Measurements from ENCODE around the gene PTEN. TPM values are rescaled to one million over a fixed set of nuclear protein-coding genes. Genes with fewer than 3 reads are reported as not detected.
"Not testable (repeated sequence)": the region's sequence is repeated elsewhere in the genome, so short reads cannot be mapped to it uniquely, and the experiment has no call there.

The PTEN gene
- total and polyA plus RNA-seq, 4 donors: 11.5 to 76.6 (median 37.5) TPM

- Histone ChIP-seq H3K9me3 (ENCODE audit: control insufficient read depth in 4 of 4, low read length in 3 of 4) (no peaks in the 10 kb centered on the region), H3K27me3 (ENCODE audit: control insufficient read depth in 4 of 4, insufficient read depth in 4 of 4, low read length in 3 of 4) (no peaks in the 10 kb centered on the region), H3K4me3 (ENCODE audit: low read depth in 1 of 3, low read length in 3 of 3) (no peak overlapping the region), H3K27ac (ENCODE audit: low read depth in 1 of 2, low read length in 2 of 2) (no peak overlapping the region), H3K4me1 (ENCODE audit: control insufficient read depth in 4 of 4, insufficient read depth in 4 of 4, low read length in 3 of 4) (no peaks in the 10 kb centered on the region), H3K9ac (ENCODE audit: low read depth in 1 of 2, low read length in 2 of 2) (no peak overlapping the region), H3K36me3 (ENCODE audit: control insufficient read depth in 4 of 4, insufficient read depth in 3 of 4, low read depth in 1 of 4, low read length in 3 of 4) (no peaks in the 10 kb centered on the region)
- DNase-seq (ENCODE audit: low spot score): no peak
- TF ChIP-seq JUND (IDR thresholded peaks at IDR 0.05) (no peak), TAF1 (conservative IDR thresholded peaks at IDR 0.05) (no peak), CTCF (IDR thresholded peaks at IDR 0.05; ENCODE audit: low read depth, low read length, missing input control) (no peak), RXRA (IDR thresholded peaks at IDR 0.05) (no peak), REST (IDR thresholded peaks at IDR 0.05) (no peak), EGR1 (IDR thresholded peaks at IDR 0.05; ENCODE audit: low read depth in 2 of 2) (no peak), FOXA1 (IDR thresholded peaks at IDR 0.05) (no peak), YY1 (IDR thresholded peaks at IDR 0.05) (no peak), ZBTB33 (IDR thresholded peaks at IDR 0.05) (no peak), FOXA2 (IDR thresholded peaks at IDR 0.05) (no peak), HNF4G (IDR thresholded peaks at IDR 0.05) (no peak), NR2F2 (IDR thresholded peaks at IDR 0.05) (no peak), HNF4A (conservative IDR thresholded peaks at IDR 0.05) (no peak)
Measured at GRCh38 chr10:87826653-87827052, 36.8 kb upstream of the PTEN start.

- Histone ChIP-seq H3K4me1 (ENCODE audit: control insufficient read depth in 4 of 4, insufficient read depth in 4 of 4, low read length in 3 of 4) (no peaks in the 10 kb centered on the region), H3K4me3 (ENCODE audit: low read depth in 1 of 3, low read length in 3 of 3) (no peak overlapping the region), H3K9me3 (ENCODE audit: control insufficient read depth in 4 of 4, low read length in 3 of 4) (no peaks in the 10 kb centered on the region), H3K9ac (ENCODE audit: low read depth in 1 of 2, low read length in 2 of 2) (no peak overlapping the region), H3K27ac (ENCODE audit: low read depth in 1 of 2, low read length in 2 of 2) (no peak overlapping the region), H3K27me3 (ENCODE audit: control insufficient read depth in 4 of 4, insufficient read depth in 4 of 4, low read length in 3 of 4) (no peaks in the 10 kb centered on the region), H3K36me3 (ENCODE audit: control insufficient read depth in 4 of 4, insufficient read depth in 3 of 4, low read depth in 1 of 4, low read length in 3 of 4) (no peaks in the 10 kb centered on the region)
- WGBS: 96% methylated on average over 2 of the region's 2 CpGs
- TF ChIP-seq SP1 (IDR thresholded peaks at IDR 0.05): no peak
- TF ChIP-seq CTCF (IDR thresholded peaks at IDR 0.05; ENCODE audit: low read depth, low read length, missing input control): no peak
- DNase-seq (ENCODE audit: low spot score): no peak
Measured at GRCh38 chr10:87827681-87828080, 35.7 kb upstream of the PTEN start.

GRCh38 chr10:87829051-87829450 lies 34.4 kb upstream of the PTEN start:
- H3K9me3 ChIP-seq (ENCODE audit: control insufficient read depth in 4 of 4, low read length in 3 of 4); H3K36me3 ChIP-seq (ENCODE audit: control insufficient read depth in 4 of 4, insufficient read depth in 3 of 4, low read depth in 1 of 4, low read length in 3 of 4); H3K27me3 ChIP-seq (ENCODE audit: control insufficient read depth in 4 of 4, insufficient read depth in 4 of 4, low read length in 3 of 4); H3K27ac ChIP-seq (ENCODE audit: low read depth in 1 of 2, low read length in 2 of 2); DNase-seq (ENCODE audit: low spot score); H3K4me3 ChIP-seq (ENCODE audit: low read depth in 1 of 3, low read length in 3 of 3); H3K4me1 ChIP-seq (ENCODE audit: control insufficient read depth in 4 of 4, insufficient read depth in 4 of 4, low read length in 3 of 4); H3K9ac ChIP-seq (ENCODE audit: low read depth in 1 of 2, low read length in 2 of 2): not testable (repeated sequence)
- WGBS: 97% methylated on average over 4 of the region's 4 CpGs
